SK-N-SH (cell line): Measurements from ENCODE around the gene TSPAN13. TPM values are rescaled to one million over a fixed set of nuclear protein-coding genes. Genes with fewer than 3 reads are reported as not detected.

Source experiments
- CTCF ChIA-PET: fragments of 300-600, 350-600 bp; formaldehyde crosslinking; extraction: SDS; loops from one replicate; lab custom pipeline; 2021; lab: Yijun Ruan, JAX
- POLR2A ChIA-PET: fragments of 350-600 bp; sonication (Branson Sonifier 250); formaldehyde crosslinking; extraction: SDS; loops from one replicate; lab custom pipeline; 2020; ENCODE audit warnings: antibody characterized with exemption, inconsistent platforms; lab: Yijun Ruan, JAX
- DNase-seq: peaks from one replicate; pipeline ENCODE4 v3.0.0; 2012
- H2AFZ ChIP-seq: fragments of 200-600 bp; sonication (generic); 2 replicates; pipeline ENCODE4 v1.8.1; 2016; ENCODE audit warnings: antibody characterized with exemption, mild to moderate bottlenecking, low read depth
- H3F3A ChIP-seq: fragments of 200-600 bp; sonication (generic); replicated peaks from 2 replicates; pipeline ENCODE3; 2016; ENCODE audit warnings: antibody characterized with exemption, mild to moderate bottlenecking; ENCODE audit not compliant: insufficient read depth
- H3K27ac ChIP-seq, 2 experiments: fragments of 200-500 bp in 1 of 2; fragments of 200-600 bp in 1 of 2; sonication (Bioruptor generic) in 1 of 2; sonication (generic), shearing (Covaris generic) in 1 of 2; 2 replicates each; pipeline versions ENCODE4 v1.5.1 to v1.6.1; 2014 to 2016; ENCODE audit warnings: low read depth in 2 of 2, inconsistent platforms in 1 of 2, low read length in 1 of 2, mild to moderate bottlenecking in 1 of 2, mixed read lengths in 1 of 2
- H3K27me3 ChIP-seq: fragments of 200-600 bp; sonication (generic), shearing (Covaris generic); 2 replicates; pipeline ENCODE4 v1.6.1; 2016; ENCODE audit warnings: mixed run types; ENCODE audit not compliant: insufficient read depth
- H3K36me3 ChIP-seq, 2 experiments: fragments of 200-500 bp in 1 of 2; fragments of 200-600 bp in 1 of 2; sonication (Bioruptor generic) in 1 of 2; sonication (generic) in 1 of 2; replicated peaks in 1 of 2; 2 replicates each; pipeline versions ENCODE3 to v1.5.1; 2014 to 2016; ENCODE audit warnings: low read length in 1 of 2, mild to moderate bottlenecking in 1 of 2; ENCODE audit not compliant: insufficient read depth in 2 of 2, control insufficient read depth in 1 of 2
- H3K4me1 ChIP-seq, 2 experiments: fragments of 200-500 bp in 1 of 2; fragments of 200-600 bp in 1 of 2; sonication (Bioruptor generic) in 1 of 2; sonication (generic), shearing (Covaris generic) in 1 of 2; 2 replicates each; pipeline versions ENCODE4 v1.5.1 to v1.6.1; 2014 to 2016; ENCODE audit warnings: low read depth in 1 of 2, low read length in 1 of 2, mixed run types in 1 of 2; ENCODE audit not compliant: insufficient read depth in 2 of 2, control insufficient read depth in 1 of 2
- H3K4me2 ChIP-seq: fragments of 200-600 bp; sonication (generic), shearing (Covaris generic); 2 replicates; pipeline ENCODE4 v1.6.1; 2017; ENCODE audit warnings: mixed run types
- H3K4me3 ChIP-seq, 2 experiments: fragments of 200-500 bp in 1 of 2; fragments of 200-600 bp in 1 of 2; sonication (Bioruptor generic) in 1 of 2; sonication (generic), shearing (Covaris generic) in 1 of 2; 2 replicates each; pipeline versions ENCODE4 v1.5.1 to v1.8.1; 2014 to 2016; ENCODE audit warnings: low read depth in 2 of 2, inconsistent platforms in 1 of 2, low read length in 1 of 2, mild to moderate bottlenecking in 1 of 2, mixed read lengths in 1 of 2, moderate library complexity in 1 of 2
- H3K79me2 ChIP-seq: fragments of 200-600 bp; sonication (generic); 2 replicates; pipeline ENCODE4 v1.8.1; 2017; ENCODE audit warnings: mild to moderate bottlenecking; ENCODE audit not compliant: insufficient read depth
- H3K9ac ChIP-seq: fragments of 200-600 bp; sonication (generic); 2 replicates; pipeline ENCODE4 v1.6.1; 2017; ENCODE audit warnings: mixed run types
- H3K9me2 ChIP-seq: fragments of 200-600 bp; sonication (generic); 2 replicates; pipeline ENCODE4 v1.6.1; 2017; ENCODE audit warnings: mixed run types
- H3K9me3 ChIP-seq: fragments of 200-600 bp; sonication (generic); 2 replicates; pipeline ENCODE4 v1.6.1; 2017; ENCODE audit warnings: mixed run types, mild to moderate bottlenecking, moderate library complexity
- H4K20me1 ChIP-seq: fragments of 200-600 bp; sonication (generic); 2 replicates; pipeline ENCODE4 v1.6.1; 2017; ENCODE audit warnings: mild to moderate bottlenecking, mixed run types; ENCODE audit not compliant: insufficient read depth
- ELF1 ChIP-seq: IDR thresholded peaks from 2 replicates; pipeline ENCODE4 v1.4.0; 2012
- EP300 ChIP-seq, 2 experiments: IDR thresholded peaks; 2 replicates each; pipeline versions ENCODE4 v1.4.0 to v1.6.1; 2012; ENCODE audit warnings: borderline replicate concordance in 1 of 2, low read depth in 1 of 2, low read length in 1 of 2
- FOSL2 ChIP-seq: IDR thresholded peaks from 2 replicates; pipeline ENCODE4 v1.4.0; 2012; ENCODE audit warnings: low read depth, mild to moderate bottlenecking, moderate library complexity, borderline replicate concordance
- FOXJ3 ChIP-seq: sonication (generic); formaldehyde crosslinking; IDR thresholded peaks from 2 replicates; pipeline ENCODE4 v1.5.1; 2020; ENCODE audit warnings: mild to moderate bottlenecking, missing genetic modification reagents
- FOXM1 ChIP-seq: IDR thresholded peaks from 2 replicates; pipeline ENCODE4 v1.4.0; 2012; ENCODE audit warnings: low read depth, mild to moderate bottlenecking
- GATA2 ChIP-seq: sonication (generic); formaldehyde crosslinking; IDR thresholded peaks from 2 replicates; pipeline ENCODE4 v1.5.0; 2020; ENCODE audit warnings: mild to moderate bottlenecking, missing genetic modification reagents
- IRF3 ChIP-seq: fragments of 150-350 bp; IDR thresholded peaks from 2 replicates; pipeline ENCODE4 v1.6.1; 2016; ENCODE audit warnings: mild to moderate bottlenecking, low read depth, low read length
- JUND ChIP-seq: IDR thresholded peaks from 2 replicates; pipeline ENCODE4 v1.4.0; 2012
- MAX ChIP-seq: IDR thresholded peaks from 2 replicates; pipeline ENCODE4 v1.4.0; 2012; ENCODE audit warnings: low read depth
- PBX3 ChIP-seq: IDR thresholded peaks from 2 replicates; pipeline ENCODE4; 2012
- POLR2AphosphoS5 ChIP-seq: IDR thresholded peaks from 2 replicates; pipeline ENCODE4 v1.6.1; 2012; ENCODE audit warnings: low read depth, low read length
- RAD21 ChIP-seq: IDR thresholded peaks from 2 replicates; pipeline ENCODE4 v1.6.1; 2012; ENCODE audit warnings: mild to moderate bottlenecking, low read length
- RFX5 ChIP-seq: IDR thresholded peaks from 2 replicates; pipeline ENCODE4 v1.6.1; 2012; ENCODE audit warnings: mild to moderate bottlenecking, improper control_type of control experiment, low read length
- TAF1 ChIP-seq: IDR thresholded peaks from 2 replicates; pipeline ENCODE4 v1.6.1; 2012; ENCODE audit warnings: low read depth, mild to moderate bottlenecking, low read length, moderate library complexity, borderline replicate concordance
- TCF12 ChIP-seq: IDR thresholded peaks from 2 replicates; pipeline ENCODE4 v1.4.0; 2012
- TEAD4 ChIP-seq: IDR thresholded peaks from 2 replicates; pipeline ENCODE4 v1.4.0; 2012; ENCODE audit warnings: mild to moderate bottlenecking, borderline replicate concordance; ENCODE audit not compliant: insufficient read depth
- USF1 ChIP-seq: IDR thresholded peaks from 2 replicates; pipeline ENCODE4 v1.4.0; 2012; ENCODE audit warnings: low read depth, borderline replicate concordance
- polyA plus RNA-seq, 3 experiments: library from polyadenylated mRNA; depleted of rRNA; stranded (reverse); fragments of >200 nt; gene quantifications; 2 replicates each; pipeline ENCODE4 v1.2.3, GENCODE V29; 2012
- TF ChIP-seq, protein P1 (sequence below): fragments of 150-350 bp; IDR thresholded peaks from 2 replicates; pipeline ENCODE4 v1.6.1; 2017; ENCODE audit warnings: antibody characterized with exemption, low read length, low read depth, borderline replicate concordance

TSPAN13 gene
- polyA plus RNA-seq, 1 of the 3 experiments (the other 2 are of a cell fraction) = 0.26 TPM

DNA sequence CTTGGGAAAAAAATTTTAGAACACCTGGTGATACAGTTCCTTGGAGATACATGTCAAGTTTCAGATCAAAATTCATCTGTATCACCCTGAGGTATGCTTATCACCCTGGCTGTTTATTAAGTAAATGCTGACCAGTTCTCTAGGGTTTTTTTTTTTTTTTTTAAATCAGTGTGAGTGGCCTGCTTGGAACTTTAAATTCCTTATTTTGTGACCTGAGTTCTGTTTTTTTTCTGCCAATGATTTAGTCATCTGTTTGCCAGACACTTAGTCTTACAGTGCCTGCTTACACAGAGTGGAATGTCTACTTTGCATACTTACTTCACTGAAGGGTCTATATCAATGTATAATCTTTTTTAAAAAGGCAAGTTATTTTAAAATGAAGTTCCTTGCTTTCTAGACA is 1.8 kb downstream of the TSPAN13 start:
- no peaks in the 10 kb centered on the region for H4K20me1 ChIP-seq
- H3K9me3 ChIP-seq = no peaks in the 10 kb centered on the region
- no peak overlapping the region for H3K4me2 ChIP-seq
- peaks cover 5% of the 10 kb centered on the region for H3F3A ChIP-seq
- no peaks in the 10 kb centered on the region for H3K9me2 ChIP-seq
- no peaks in the 10 kb centered on the region for H3K79me2 ChIP-seq
- peaks cover 0 to 14% of the 10 kb centered on the region in 2 experiments; a peak in 2 of 4 replicates for H3K4me1 ChIP-seq
- ChIA-PET CTCF (interaction anchor here (0.9 to 1.1 kb wide), 3 partner anchors 12 to 26 kb away, joined by 3 to 4 read pairs (median 3); no protein-coding TSS in a partner anchor), POLR2A (no interaction called here)
- no peaks in the 10 kb centered on the region for H3K27me3 ChIP-seq
- H3K9ac ChIP-seq = no peak overlapping the region
- DNase-seq = no peak
- no peak overlapping the region for H3K4me3 ChIP-seq
- TF ChIP-seq, protein P1, sequence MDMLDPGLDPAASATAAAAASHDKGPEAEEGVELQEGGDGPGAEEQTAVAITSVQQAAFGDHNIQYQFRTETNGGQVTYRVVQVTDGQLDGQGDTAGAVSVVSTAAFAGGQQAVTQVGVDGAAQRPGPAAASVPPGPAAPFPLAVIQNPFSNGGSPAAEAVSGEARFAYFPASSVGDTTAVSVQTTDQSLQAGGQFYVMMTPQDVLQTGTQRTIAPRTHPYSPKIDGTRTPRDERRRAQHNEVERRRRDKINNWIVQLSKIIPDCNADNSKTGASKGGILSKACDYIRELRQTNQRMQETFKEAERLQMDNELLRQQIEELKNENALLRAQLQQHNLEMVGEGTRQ = no peak
- TF ChIP-seq MAX (no peak), GATA2 (CRISPR knock-in tag) (no peak), JUND (no peak), PBX3 (no peak), ELF1 (no peak), RFX5 (no peak), USF1 (no peak), TCF12 (no peak), FOSL2 (no peak), EP300 (IDR thresholded peaks at IDR 0.05; ENCODE audit: borderline replicate concordance in 1 of 2, low read depth in 1 of 2, low read length in 1 of 2) (no peak), IRF3 (no peak), TEAD4 (no peak), FOXJ3 (CRISPR knock-in tag) (no peak), TAF1 (no peak), POLR2AphosphoS5 (no peak), FOXM1 (no peak), RAD21 (no peak)
- no peak overlapping the region for H2AFZ ChIP-seq
- H3K36me3 ChIP-seq = no peaks in the 10 kb centered on the region
- no peak overlapping the region for H3K27ac ChIP-seq
